Measurements from ENCODE around the gene NLRP7.

Gene NLRP7

GRCh38 chr19:54873990-54874389 is 73.3 kb downstream of the NLRP7 start, which contains the start of gene FCAR:
FCAR (plus strand) TSS chr19:54874235; CDS start chr19:54874290, 55 bp downstream.
- no peak for DNase-seq (ENCODE audit: low read depth in 2 of 2)
